Activated T-helper 1 cell treated with anti-CD3 and anti-CD28 coated beads, Interleukin-2, amount 50 U/mL, for 16 hours (primary cell): Measurements from ENCODE around the gene RFT1.

ENCODE experiments used
- DNase-seq, 2 donors: peaks; one replicate each; pipeline ENCODE4 v3.0.0-alpha.2; 2020; ENCODE audit warnings: low read depth in 1 of 2, low spot score in 1 of 2

The RFT1 gene

GRCh38 chr3:53150247-53151085 is 20.2 kb upstream of the RFT1 start:
- DNase-seq, result no peak

- no peak for DNase-seq
Observed at GRCh38 chr3:53149699-53150098, 19.5 kb upstream of the RFT1 start.

- no peak for DNase-seq
Observed at GRCh38 chr3:53149006-53149690, 18.9 kb upstream of the RFT1 start.

GRCh38 chr3:53147903-53148400 is 17.7 kb upstream of the RFT1 start:
- DNase-seq, result no peak

- DNase-seq, result no peak
Observed at GRCh38 chr3:53147151-53147902, 17.1 kb upstream of the RFT1 start.

GRCh38 chr3:53146319-53146891 is 16.2 kb upstream of the RFT1 start:
- DNase-seq, result no peak

- DNase-seq, result no peak
Observed at GRCh38 chr3:53145713-53146080, 15.5 kb upstream of the RFT1 start.

GRCh38 chr3:53144862-53145712 is 14.9 kb upstream of the RFT1 start:
- no peak for DNase-seq

- DNase-seq, result no peak
Observed at GRCh38 chr3:53144446-53144845, 14.2 kb upstream of the RFT1 start.

GRCh38 chr3:53142986-53143385 is 12.8 kb upstream of the RFT1 start:
- DNase-seq, result no peak

- DNase-seq, result no peak
Observed at GRCh38 chr3:53140847-53141845, 10.9 kb upstream of the RFT1 start.

- no peak for DNase-seq
Observed at GRCh38 chr3:53139906-53140846, 9.9 kb upstream of the RFT1 start.

GRCh38 chr3:53137835-53138446 is 7.7 kb upstream of the RFT1 start:
- no peak for DNase-seq

GRCh38 chr3:53137221-53137620 is 7.0 kb upstream of the RFT1 start:
- no peak for DNase-seq

- peak in 1 of 2 donors; percentile 37 for DNase-seq
Observed at GRCh38 chr3:53134631-53135232, 4.5 kb upstream of the RFT1 start.

- no peak for DNase-seq
Observed at GRCh38 chr3:53132347-53132746, 2.1 kb upstream of the RFT1 start.

- DNase-seq, result no peak
Observed at GRCh38 chr3:53131096-53131495, 861 bp upstream of the RFT1 start.
